Measurements from ENCODE around the gene BPGM.

Gene BPGM

DNA sequence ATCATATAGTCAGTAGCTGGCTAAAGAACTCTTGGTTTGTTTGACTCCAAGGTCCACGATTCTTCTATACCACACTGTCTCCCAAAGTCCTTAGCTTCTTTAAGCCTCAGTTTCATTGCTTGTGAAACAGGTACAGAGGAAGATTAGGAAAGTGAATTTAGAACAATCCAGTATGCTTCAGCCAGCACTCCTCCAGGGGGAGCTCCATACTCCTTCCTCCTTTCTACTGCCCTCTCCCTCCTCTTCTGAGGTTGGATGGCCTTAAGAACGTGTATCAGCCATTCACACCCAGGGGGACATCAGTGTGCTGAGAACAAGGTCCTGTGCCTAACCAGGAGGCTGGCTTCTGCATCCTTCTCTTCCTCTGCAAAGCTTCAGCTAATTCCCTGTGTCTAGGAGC, 78.0 kb downstream of the BPGM start:
- peak in 1 of 2 donors; percentile 43 for DNase-seq

DNA sequence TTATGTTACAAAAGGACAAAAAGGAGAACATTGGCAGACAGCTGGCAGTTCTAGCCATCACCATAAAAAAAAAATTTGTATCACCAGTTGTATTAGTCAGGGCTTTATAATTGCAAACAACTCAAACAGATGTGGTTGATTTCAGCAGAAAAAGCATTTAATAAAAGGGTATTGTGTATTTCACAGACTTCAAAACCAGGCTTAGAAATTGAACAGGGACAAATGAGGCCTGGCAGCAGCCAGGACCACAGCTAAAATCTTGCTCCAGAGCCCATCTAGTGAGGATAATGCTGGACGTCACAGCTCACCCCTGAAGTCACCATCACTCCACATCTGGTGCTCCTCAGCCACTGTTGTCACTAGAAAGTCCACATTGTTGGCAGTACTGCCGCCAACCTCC, 79.9 kb downstream of the BPGM start:
- no peak for DNase-seq

DNA sequence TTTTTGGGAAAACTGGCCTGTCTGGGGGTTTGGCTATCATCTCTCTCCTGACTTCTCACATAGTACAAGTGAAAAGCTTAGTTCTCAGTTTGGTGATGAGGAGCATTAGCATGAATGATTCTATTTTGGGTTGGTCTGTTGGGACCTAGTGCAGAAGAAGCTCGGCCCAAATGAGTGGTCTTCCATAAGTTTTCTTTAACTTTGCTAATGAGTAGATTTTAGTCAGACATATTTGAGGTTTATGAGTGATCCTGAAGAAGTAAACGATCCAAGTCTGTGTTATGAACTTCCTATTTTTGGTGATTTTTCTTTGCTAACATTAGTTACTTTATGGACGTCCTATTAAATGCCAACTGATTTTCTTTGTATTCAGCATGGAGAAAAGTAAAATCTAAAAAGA, 81.1 kb downstream of the BPGM start:
- no peak for DNase-seq
